H1 (cell line): Measurements from ENCODE around the gene CACNA1B. TPM values are rescaled to one million over a fixed set of nuclear protein-coding genes. Genes with fewer than 3 reads are reported as not detected.

ENCODE experiments used
- ASH2L ChIP-seq: fragments of 200-600, 300-600 bp; sonication (generic); IDR thresholded peaks from one replicate; pipeline ENCODE4 v1.7.1; 2017; ENCODE audit warnings: low read length
- BACH1 ChIP-seq: IDR thresholded peaks from 2 replicates; pipeline ENCODE4 v1.6.1; 2012; ENCODE audit warnings: low read length, improper control_type of control experiment
- CHD7 ChIP-seq: fragments of 300-600 bp; sonication (generic); IDR thresholded peaks from 2 replicates; pipeline ENCODE4 v1.7.1; 2012; ENCODE audit warnings: low read length, moderate library complexity, mild to moderate bottlenecking, inconsistent platforms; ENCODE audit not compliant: insufficient replicate concordance
- CREB1 ChIP-seq: IDR thresholded peaks from 2 replicates; pipeline ENCODE4 v1.6.1; 2012; ENCODE audit warnings: inconsistent platforms
- EGR1 ChIP-seq: IDR thresholded peaks from 2 replicates; pipeline ENCODE4 v1.6.1; 2011; ENCODE audit warnings: low read depth, low read length, borderline replicate concordance
- KDM5A ChIP-seq: fragments of 200-600 bp; IDR thresholded peaks from 2 replicates; pipeline ENCODE4 v1.7.1; 2012; ENCODE audit warnings: mild to moderate bottlenecking, low read length, inconsistent platforms, mixed read lengths
- POU5F1 ChIP-seq: IDR thresholded peaks from 2 replicates; pipeline ENCODE4 v1.6.1; 2011; ENCODE audit warnings: low read depth, mild to moderate bottlenecking, low read length, moderate library complexity
- SP4 ChIP-seq: IDR thresholded peaks from 2 replicates; pipeline ENCODE4 v1.6.1; 2012; ENCODE audit warnings: low read length, inconsistent platforms
- SUZ12 ChIP-seq: fragments of 200-600 bp; sonication (generic); IDR thresholded peaks from 2 replicates; pipeline ENCODE4 v1.6.1; 2012; ENCODE audit warnings: mild to moderate bottlenecking, inconsistent platforms, low read length, moderate library complexity, mixed read lengths
- TCF12 ChIP-seq: IDR thresholded peaks from 2 replicates; pipeline ENCODE4 v1.6.1; 2011; ENCODE audit warnings: low read depth, mild to moderate bottlenecking, low read length
- polyA plus RNA-seq, 7 experiments: library from polyadenylated mRNA; depleted of rRNA in 3 of 7; stranded (reverse) in 5 of 7; unstranded in 2 of 7; fragments of >200 nt in 5 of 7; fragments of 200-250 nt in 2 of 7; gene quantifications; 1 replicate in 5 of 7; 2 replicates in 1 of 7; 4 replicates in 1 of 7; pipeline versions ENCODE4 v1.2.1 to v1.2.3, GENCODE V29; 2011 to 2013; ENCODE audit warnings: missing spikeins in 2 of 7, mixed read lengths in 2 of 7
- total RNA-seq: library from RNA; stranded (reverse); fragmentation: NEBNext Ultra II Directional; extraction: Animal tissue kit (Norgen Biotek cat#: 25700); gene quantifications from 2 replicates; pipeline ENCODE4 v1.2.1, GENCODE V29; 2021

Gene CACNA1B
- total and polyA plus RNA-seq, 2 of the 8 experiments (the other 6 are each of a cell fraction or from before 2014, with no cell fraction given) = 1.5 to 5.7 TPM

- TF ChIP-seq CHD7 = no peak
- no peak for TF ChIP-seq SP4
- no peak for TF ChIP-seq BACH1
- TF ChIP-seq TCF12 = no peak
- no peak for TF ChIP-seq SUZ12
- TF ChIP-seq POU5F1 = no peak
- TF ChIP-seq EGR1 = no peak
- TF ChIP-seq ASH2L = no peak
- TF ChIP-seq CREB1 = no peak
- TF ChIP-seq KDM5A = no peak
These were observed 126.1 kb downstream of the CACNA1B start (continued) for GRCh38 chr9:138003485-138004190.
